ENCODE data around the gene TEPSIN.

Gene TEPSIN

GRCh38 chr17:81221371-81221841 lies 17.4 kb downstream of the TEPSIN start:
- DNase-seq: no peak
- Histone ChIP-seq H3K27me3 (replicated peaks; ENCODE audit: control insufficient read depth, insufficient read depth, low read length, poor library complexity, severe bottlenecking) (no peaks in the 10 kb centered on the region), H3K36me3 (ENCODE audit: control insufficient read depth, insufficient read depth, low read length) (peaks cover 4% of the 10 kb centered on the region), H3K4me1 (ENCODE audit: control insufficient read depth, insufficient read depth, low read length, poor library complexity, severe bottlenecking) (peaks cover 19% of the 10 kb centered on the region), H3K27ac (ENCODE audit: insufficient read depth, low read length, poor library complexity, severe bottlenecking) (no peak overlapping the region), H3K9me3 (ENCODE audit: control insufficient read depth, low read length) (no peaks in the 10 kb centered on the region), H3K4me3 (ENCODE audit: insufficient read depth, low read depth, low read length, poor library complexity, severe bottlenecking) (no peak overlapping the region)

GRCh38 chr17:81219476-81220180 lies 19.2 kb downstream of the TEPSIN start:
- Histone ChIP-seq H3K27ac (ENCODE audit: insufficient read depth, low read length, poor library complexity, severe bottlenecking) (no peak overlapping the region), H3K36me3 (ENCODE audit: control insufficient read depth, insufficient read depth, low read length) (peaks cover 4% of the 10 kb centered on the region), H3K9me3 (ENCODE audit: control insufficient read depth, low read length) (no peaks in the 10 kb centered on the region), H3K4me1 (ENCODE audit: control insufficient read depth, insufficient read depth, low read length, poor library complexity, severe bottlenecking) (peaks cover 19% of the 10 kb centered on the region), H3K27me3 (replicated peaks; ENCODE audit: control insufficient read depth, insufficient read depth, low read length, poor library complexity, severe bottlenecking) (no peaks in the 10 kb centered on the region), H3K4me3 (ENCODE audit: insufficient read depth, low read depth, low read length, poor library complexity, severe bottlenecking) (no peak overlapping the region)
- no peak for DNase-seq

- Histone ChIP-seq H3K4me1 (ENCODE audit: control insufficient read depth, insufficient read depth, low read length, poor library complexity, severe bottlenecking) (peaks cover 19% of the 10 kb centered on the region), H3K36me3 (ENCODE audit: control insufficient read depth, insufficient read depth, low read length) (peaks cover 4% of the 10 kb centered on the region), H3K27me3 (replicated peaks; ENCODE audit: control insufficient read depth, insufficient read depth, low read length, poor library complexity, severe bottlenecking) (no peaks in the 10 kb centered on the region), H3K27ac (ENCODE audit: insufficient read depth, low read length, poor library complexity, severe bottlenecking) (no peak overlapping the region), H3K9me3 (ENCODE audit: control insufficient read depth, low read length) (no peaks in the 10 kb centered on the region), H3K4me3 (ENCODE audit: insufficient read depth, low read depth, low read length, poor library complexity, severe bottlenecking) (no peak overlapping the region)
- DNase-seq: no peak
Observed at GRCh38 chr17:81218991-81219390, 19.9 kb downstream of the TEPSIN start.

GRCh38 chr17:81218459-81218858 lies 20.4 kb downstream of the TEPSIN start:
- Histone ChIP-seq H3K36me3 (ENCODE audit: control insufficient read depth, insufficient read depth, low read length) (peaks cover 4% of the 10 kb centered on the region), H3K27ac (ENCODE audit: insufficient read depth, low read length, poor library complexity, severe bottlenecking) (no peak overlapping the region), H3K9me3 (ENCODE audit: control insufficient read depth, low read length) (no peaks in the 10 kb centered on the region), H3K4me1 (ENCODE audit: control insufficient read depth, insufficient read depth, low read length, poor library complexity, severe bottlenecking) (peaks cover 16% of the 10 kb centered on the region), H3K27me3 (replicated peaks; ENCODE audit: control insufficient read depth, insufficient read depth, low read length, poor library complexity, severe bottlenecking) (no peaks in the 10 kb centered on the region), H3K4me3 (ENCODE audit: insufficient read depth, low read depth, low read length, poor library complexity, severe bottlenecking) (no peak overlapping the region)
- no peak for DNase-seq

GRCh38 chr17:81217491-81217890 lies 21.4 kb downstream of the TEPSIN start:
- peaks cover 4% of the 10 kb centered on the region for H3K36me3 ChIP-seq (ENCODE audit: control insufficient read depth, insufficient read depth, low read length)
- H3K27ac ChIP-seq (ENCODE audit: insufficient read depth, low read length, poor library complexity, severe bottlenecking): no peak overlapping the region
- peaks cover 11% of the 10 kb centered on the region for H3K4me1 ChIP-seq (ENCODE audit: control insufficient read depth, insufficient read depth, low read length, poor library complexity, severe bottlenecking)
- no peaks in the 10 kb centered on the region for H3K9me3 ChIP-seq (ENCODE audit: control insufficient read depth, low read length)
- H3K27me3 ChIP-seq (replicated peaks; ENCODE audit: control insufficient read depth, insufficient read depth, low read length, poor library complexity, severe bottlenecking): no peaks in the 10 kb centered on the region
- no peak overlapping the region for H3K4me3 ChIP-seq (ENCODE audit: insufficient read depth, low read depth, low read length, poor library complexity, severe bottlenecking)
- no peak for DNase-seq

- Histone ChIP-seq H3K27ac (ENCODE audit: insufficient read depth, low read length, poor library complexity, severe bottlenecking) (no peak overlapping the region), H3K4me3 (ENCODE audit: insufficient read depth, low read depth, low read length, poor library complexity, severe bottlenecking) (no peak overlapping the region), H3K27me3 (replicated peaks; ENCODE audit: control insufficient read depth, insufficient read depth, low read length, poor library complexity, severe bottlenecking) (no peaks in the 10 kb centered on the region), H3K4me1 (ENCODE audit: control insufficient read depth, insufficient read depth, low read length, poor library complexity, severe bottlenecking) (no peaks in the 10 kb centered on the region), H3K36me3 (ENCODE audit: control insufficient read depth, insufficient read depth, low read length) (no peaks in the 10 kb centered on the region), H3K9me3 (ENCODE audit: control insufficient read depth, low read length) (no peaks in the 10 kb centered on the region)
- DNase-seq: no peak
Observed at GRCh38 chr17:81213978-81214377, 24.9 kb downstream of the TEPSIN start.

GRCh38 chr17:81212365-81212764 lies 26.5 kb downstream of the TEPSIN start:
- no peaks in the 10 kb centered on the region for H3K27me3 ChIP-seq (replicated peaks; ENCODE audit: control insufficient read depth, insufficient read depth, low read length, poor library complexity, severe bottlenecking)
- no peak overlapping the region for H3K27ac ChIP-seq (ENCODE audit: insufficient read depth, low read length, poor library complexity, severe bottlenecking)
- DNase-seq: no peak
- no peak overlapping the region for H3K4me3 ChIP-seq (ENCODE audit: insufficient read depth, low read depth, low read length, poor library complexity, severe bottlenecking)
- no peaks in the 10 kb centered on the region for H3K9me3 ChIP-seq (ENCODE audit: control insufficient read depth, low read length)
- no peaks in the 10 kb centered on the region for H3K36me3 ChIP-seq (ENCODE audit: control insufficient read depth, insufficient read depth, low read length)
- H3K4me1 ChIP-seq (ENCODE audit: control insufficient read depth, insufficient read depth, low read length, poor library complexity, severe bottlenecking): no peaks in the 10 kb centered on the region

GRCh38 chr17:81210868-81211267 lies 28.0 kb downstream of the TEPSIN start:
- H3K27ac ChIP-seq (ENCODE audit: insufficient read depth, low read length, poor library complexity, severe bottlenecking): no peak overlapping the region
- no peaks in the 10 kb centered on the region for H3K4me1 ChIP-seq (ENCODE audit: control insufficient read depth, insufficient read depth, low read length, poor library complexity, severe bottlenecking)
- H3K4me3 ChIP-seq (ENCODE audit: insufficient read depth, low read depth, low read length, poor library complexity, severe bottlenecking): no peak overlapping the region
- no peaks in the 10 kb centered on the region for H3K27me3 ChIP-seq (replicated peaks; ENCODE audit: control insufficient read depth, insufficient read depth, low read length, poor library complexity, severe bottlenecking)
- DNase-seq: no peak
- no peaks in the 10 kb centered on the region for H3K36me3 ChIP-seq (ENCODE audit: control insufficient read depth, insufficient read depth, low read length)
- H3K9me3 ChIP-seq (ENCODE audit: control insufficient read depth, low read length): no peaks in the 10 kb centered on the region

GRCh38 chr17:81210466-81210865 lies 28.4 kb downstream of the TEPSIN start:
- no peak for DNase-seq
- Histone ChIP-seq H3K36me3 (ENCODE audit: control insufficient read depth, insufficient read depth, low read length) (no peaks in the 10 kb centered on the region), H3K27ac (ENCODE audit: insufficient read depth, low read length, poor library complexity, severe bottlenecking) (no peak overlapping the region), H3K27me3 (replicated peaks; ENCODE audit: control insufficient read depth, insufficient read depth, low read length, poor library complexity, severe bottlenecking) (no peaks in the 10 kb centered on the region), H3K4me1 (ENCODE audit: control insufficient read depth, insufficient read depth, low read length, poor library complexity, severe bottlenecking) (no peaks in the 10 kb centered on the region), H3K9me3 (ENCODE audit: control insufficient read depth, low read length) (no peaks in the 10 kb centered on the region), H3K4me3 (ENCODE audit: insufficient read depth, low read depth, low read length, poor library complexity, severe bottlenecking) (no peak overlapping the region)

GRCh38 chr17:81209141-81209540 lies 29.7 kb downstream of the TEPSIN start:
- Histone ChIP-seq H3K27me3 (replicated peaks; ENCODE audit: control insufficient read depth, insufficient read depth, low read length, poor library complexity, severe bottlenecking) (no peaks in the 10 kb centered on the region), H3K4me1 (ENCODE audit: control insufficient read depth, insufficient read depth, low read length, poor library complexity, severe bottlenecking) (no peaks in the 10 kb centered on the region), H3K36me3 (ENCODE audit: control insufficient read depth, insufficient read depth, low read length) (no peaks in the 10 kb centered on the region), H3K4me3 (ENCODE audit: insufficient read depth, low read depth, low read length, poor library complexity, severe bottlenecking) (no peak overlapping the region), H3K9me3 (ENCODE audit: control insufficient read depth, low read length) (no peaks in the 10 kb centered on the region), H3K27ac (ENCODE audit: insufficient read depth, low read length, poor library complexity, severe bottlenecking) (no peak overlapping the region)
- no peak for DNase-seq
